HepG2 (cell line): ENCODE results near the gene RELB. TPM values are rescaled to one million over a fixed set of nuclear protein-coding genes. Genes with fewer than 3 reads are reported as not detected.

Source experiments
- ARNT2 ChIP-seq: sonication (generic); formaldehyde crosslinking; IDR thresholded peaks from 2 replicates; pipeline ENCODE4 v1.8.0; 2022; ENCODE audit warnings: mild to moderate bottlenecking, low read depth, missing genetic modification reagents, moderate library complexity
- CHD4 ChIP-seq: fragments of 200-600 bp; sonication (generic); IDR thresholded peaks from 2 replicates; pipeline ENCODE4 v1.7.0; 2017; ENCODE audit warnings: mild to moderate bottlenecking, low read length, borderline replicate concordance
- ERF ChIP-seq: IDR thresholded peaks from 2 replicates; pipeline ENCODE4 v1.6.1; 2018; ENCODE audit warnings: missing biosample characterization, missing genetic modification reagents
- FOXM1 ChIP-seq: sonication (generic); formaldehyde crosslinking; IDR thresholded peaks from 2 replicates; pipeline ENCODE4 v1.5.0; 2020; ENCODE audit warnings: missing genetic modification reagents
- GFI1 ChIP-seq: sonication (generic); formaldehyde crosslinking; IDR thresholded peaks from 2 replicates; pipeline ENCODE4 v1.5.0; 2020; ENCODE audit warnings: missing genetic modification reagents, mild to moderate bottlenecking, borderline replicate concordance
- GLI4 ChIP-seq: sonication (generic); formaldehyde crosslinking; IDR thresholded peaks from 2 replicates; pipeline ENCODE4 v1.5.1; 2020; ENCODE audit warnings: missing genetic modification reagents, mild to moderate bottlenecking, moderate library complexity, borderline replicate concordance
- HHEX ChIP-seq: IDR thresholded peaks from 2 replicates; pipeline ENCODE4 v1.6.1; 2016; ENCODE audit warnings: control low read depth
- HOXA3 ChIP-seq: sonication (generic); formaldehyde crosslinking; IDR thresholded peaks from 2 replicates; pipeline ENCODE4 v1.5.0; 2020; ENCODE audit warnings: missing genetic modification reagents
- MATR3 ChIP-seq: sonication (generic); formaldehyde crosslinking; IDR thresholded peaks from 2 replicates; pipeline ENCODE4 v1.4.0; 2020; ENCODE audit warnings: missing genetic modification reagents
- MED8 ChIP-seq: sonication (generic); formaldehyde crosslinking; IDR thresholded peaks from 2 replicates; pipeline ENCODE4 v1.8.1; 2023; ENCODE audit warnings: mild to moderate bottlenecking, missing genetic modification reagents; ENCODE audit not compliant: insufficient replicate concordance
- MYC ChIP-seq: sonication (generic); formaldehyde crosslinking; IDR thresholded peaks from 2 replicates; pipeline ENCODE4 v1.9.0; 2021; ENCODE audit warnings: missing genetic modification reagents, borderline replicate concordance
- NFIC ChIP-seq: IDR thresholded peaks from 2 replicates; pipeline ENCODE4 v1.6.1; 2012; ENCODE audit warnings: mild to moderate bottlenecking, low read length, inconsistent platforms
- NFYB ChIP-seq: sonication (generic); formaldehyde crosslinking; IDR thresholded peaks from 2 replicates; pipeline ENCODE4 v1.4.0; 2020; ENCODE audit warnings: missing genetic modification reagents
- PRMT3 ChIP-seq: sonication (generic); formaldehyde crosslinking; IDR thresholded peaks from 2 replicates; pipeline ENCODE4 v1.8.1; 2022; ENCODE audit warnings: low read depth, mild to moderate bottlenecking, moderate library complexity, missing genetic modification reagents, borderline replicate concordance
- SMAD1 ChIP-seq: sonication (generic); formaldehyde crosslinking; IDR thresholded peaks from 2 replicates; pipeline ENCODE4 v1.4.0; 2020; ENCODE audit warnings: missing genetic modification reagents, low read depth, mild to moderate bottlenecking, borderline replicate concordance
- TBP ChIP-seq: sonication (generic); formaldehyde crosslinking; IDR thresholded peaks from 2 replicates; pipeline ENCODE4 v1.5.0; 2020; ENCODE audit warnings: missing genetic modification reagents
- TEAD3 ChIP-seq: optimal IDR thresholded peaks from 2 replicates; pipeline ENCODE3; 2016; ENCODE audit warnings: borderline replicate concordance
- TEF ChIP-seq: sonication (generic); formaldehyde crosslinking; IDR thresholded peaks from 2 replicates; pipeline ENCODE4 v1.5.0; 2020; ENCODE audit warnings: missing genetic modification reagents
- THYN1 ChIP-seq: sonication (generic); formaldehyde crosslinking; IDR thresholded peaks from 2 replicates; pipeline ENCODE4 v1.8.1; 2023; ENCODE audit warnings: low read depth, mild to moderate bottlenecking, moderate library complexity, missing genetic modification reagents, borderline replicate concordance
- TIGD3 ChIP-seq: sonication (generic); formaldehyde crosslinking; IDR thresholded peaks from 2 replicates; pipeline ENCODE4 v1.5.1; 2020; ENCODE audit warnings: mild to moderate bottlenecking, missing genetic modification reagents, borderline replicate concordance
- TOPORS ChIP-seq: sonication (generic); formaldehyde crosslinking; IDR thresholded peaks from 2 replicates; pipeline ENCODE4 v1.8.0; 2023; ENCODE audit warnings: mild to moderate bottlenecking, missing genetic modification reagents
- ZNF333 ChIP-seq: sonication (generic); formaldehyde crosslinking; IDR thresholded peaks from 2 replicates; pipeline ENCODE4 v1.4.0; 2020; ENCODE audit warnings: mild to moderate bottlenecking, missing genetic modification reagents, borderline replicate concordance
- ZNF354B ChIP-seq: sonication (generic); formaldehyde crosslinking; IDR thresholded peaks from 2 replicates; pipeline ENCODE4 v1.8.0; 2022; ENCODE audit warnings: mild to moderate bottlenecking, missing genetic modification reagents
- ZNF879 ChIP-seq: sonication (generic); formaldehyde crosslinking; IDR thresholded peaks from 2 replicates; pipeline ENCODE4 v1.8.1; 2023; ENCODE audit warnings: missing genetic modification reagents
- ZSCAN20 ChIP-seq: sonication (generic); formaldehyde crosslinking; IDR thresholded peaks from 2 replicates; pipeline ENCODE4 v1.4.0; 2020; ENCODE audit warnings: missing genetic modification reagents, mild to moderate bottlenecking, borderline replicate concordance
- polyA plus RNA-seq, 8 experiments: library from polyadenylated mRNA; depleted of rRNA in 3 of 8; stranded (reverse) in 7 of 8; unstranded in 1 of 8; fragments of >200 nt; fragmentation: Illumina TruSeq in 4 of 8; extraction: Trizol in 4 of 8; gene quantifications; 2 replicates each; pipeline versions ENCODE4 v1.2.1 to v1.2.3, GENCODE V29; 2011 to 2016; ENCODE audit warnings: low read depth in 4 of 8, missing spikeins in 1 of 8, mixed read lengths in 1 of 8; ENCODE audit not compliant: insufficient read depth in 1 of 8
- total RNA-seq, 5 experiments: library from RNA; depleted of rRNA; stranded (reverse); fragments of >200 nt; fragmentation: Illumina TruSeq; extraction: Trizol; gene quantifications; 2 replicates each; pipeline ENCODE4 v1.2.3, GENCODE V29; 2016; ENCODE audit warnings: low read depth in 1 of 5
- TF ChIP-seq, protein P1 (sequence below): fragments of 450-650 bp; IDR thresholded peaks from 2 replicates; pipeline ENCODE4 v1.6.1; 2017; ENCODE audit warnings: mild to moderate bottlenecking

RELB gene
- total and polyA plus RNA-seq, 2 of the 13 experiments (the other 11 are each of a cell fraction or from before 2014, with no cell fraction given), result 1.9 to 3.5 TPM

DNA sequence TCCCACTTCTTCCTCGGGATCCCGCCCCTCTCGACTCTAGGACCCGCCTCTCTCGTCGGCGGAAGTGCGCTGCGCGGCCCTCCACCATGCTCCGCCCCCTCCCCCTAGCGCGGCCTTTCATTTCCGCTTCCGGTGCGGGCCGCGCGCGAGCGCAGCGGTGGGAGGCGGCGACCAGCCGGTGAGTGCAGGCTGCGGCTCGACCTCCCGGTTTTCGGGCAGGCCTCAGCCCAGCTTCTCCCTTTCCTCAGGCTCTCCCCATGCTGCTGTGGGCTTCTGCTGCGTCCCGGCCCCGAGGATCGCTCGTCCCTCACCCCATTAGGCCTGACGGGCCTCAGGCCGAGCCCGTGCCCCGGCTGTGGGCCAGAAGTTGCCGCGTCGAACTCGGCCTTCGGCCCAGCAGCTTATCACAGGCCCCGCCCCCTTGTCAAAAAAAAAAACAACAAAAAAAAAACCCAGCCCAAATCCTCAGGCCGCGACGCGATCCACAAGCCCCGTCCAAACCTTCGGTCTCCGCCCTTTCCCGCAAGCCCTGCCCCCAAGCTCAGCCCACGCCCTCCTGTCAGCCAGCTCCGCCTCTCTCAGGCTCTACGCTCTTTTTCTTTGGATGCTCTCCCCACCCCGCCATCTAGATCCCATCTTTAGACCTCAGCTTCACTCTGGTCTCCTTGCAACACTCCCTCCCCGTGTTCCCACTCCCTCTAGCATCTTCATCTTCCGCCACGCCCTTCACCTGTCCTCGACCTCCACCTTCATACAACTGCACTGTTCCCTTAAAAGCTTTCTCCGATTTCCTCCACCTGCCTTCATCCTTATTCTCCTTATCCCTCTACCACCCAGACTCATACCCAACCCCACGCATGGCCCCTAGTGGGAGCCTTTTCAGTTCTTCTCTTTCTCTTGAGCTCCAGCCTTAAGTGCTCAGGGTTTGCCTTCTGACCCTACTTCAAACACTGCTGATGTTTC is 37.9 kb downstream of the RELB start, which contains the start of gene CLASRP (continued):
- peak; percentile 50; the same call in 1 of the 2 replicates for TF ChIP-seq SMAD1 (CRISPR knock-in tag)
- no peak for TF ChIP-seq GFI1 (CRISPR knock-in tag)
- TF ChIP-seq FOXM1 (CRISPR knock-in tag), result no peak
- TF ChIP-seq TEAD3 (CRISPR knock-in tag), result peak; percentile 4
- TF ChIP-seq TIGD3, result peak; percentile 56; the same call in 1 of the 2 replicates
- TF ChIP-seq TBP (CRISPR knock-in tag), result 0 out of 2 replicates have a peak, but pooled peaks have one; percentile 83
- TF ChIP-seq TOPORS (CRISPR knock-in tag), result no peak
- peak; percentile 87 for TF ChIP-seq HOXA3 (CRISPR knock-in tag)
- TF ChIP-seq ARNT2 (CRISPR knock-in tag), result peak; percentile 88
- no peak for TF ChIP-seq THYN1
- TF ChIP-seq MYC (CRISPR knock-in tag), result peak; percentile 89
- 0 out of 2 replicates have a peak, but pooled peaks have one; percentile 75 for TF ChIP-seq ZNF333
- TF ChIP-seq, protein P1, sequence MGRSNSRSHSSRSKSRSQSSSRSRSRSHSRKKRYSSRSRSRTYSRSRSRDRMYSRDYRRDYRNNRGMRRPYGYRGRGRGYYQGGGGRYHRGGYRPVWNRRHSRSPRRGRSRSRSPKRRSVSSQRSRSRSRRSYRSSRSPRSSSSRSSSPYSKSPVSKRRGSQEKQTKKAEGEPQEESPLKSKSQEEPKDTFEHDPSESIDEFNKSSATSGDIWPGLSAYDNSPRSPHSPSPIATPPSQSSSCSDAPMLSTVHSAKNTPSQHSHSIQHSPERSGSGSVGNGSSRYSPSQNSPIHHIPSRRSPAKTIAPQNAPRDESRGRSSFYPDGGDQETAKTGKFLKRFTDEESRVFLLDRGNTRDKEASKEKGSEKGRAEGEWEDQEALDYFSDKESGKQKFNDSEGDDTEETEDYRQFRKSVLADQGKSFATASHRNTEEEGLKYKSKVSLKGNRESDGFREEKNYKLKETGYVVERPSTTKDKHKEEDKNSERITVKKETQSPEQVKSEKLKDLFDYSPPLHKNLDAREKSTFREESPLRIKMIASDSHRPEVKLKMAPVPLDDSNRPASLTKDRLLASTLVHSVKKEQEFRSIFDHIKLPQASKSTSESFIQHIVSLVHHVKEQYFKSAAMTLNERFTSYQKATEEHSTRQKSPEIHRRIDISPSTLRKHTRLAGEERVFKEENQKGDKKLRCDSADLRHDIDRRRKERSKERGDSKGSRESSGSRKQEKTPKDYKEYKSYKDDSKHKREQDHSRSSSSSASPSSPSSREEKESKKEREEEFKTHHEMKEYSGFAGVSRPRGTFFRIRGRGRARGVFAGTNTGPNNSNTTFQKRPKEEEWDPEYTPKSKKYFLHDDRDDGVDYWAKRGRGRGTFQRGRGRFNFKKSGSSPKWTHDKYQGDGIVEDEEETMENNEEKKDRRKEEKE, result no peak
- no peak; the same call in 1 of the 2 replicates for TF ChIP-seq NFYB (CRISPR knock-in tag)
- no peak for TF ChIP-seq NFIC
- TF ChIP-seq ZNF354B (CRISPR knock-in tag), result no peak
- no peak for TF ChIP-seq ZNF879 (CRISPR knock-in tag)
- no peak for TF ChIP-seq HHEX (CRISPR knock-in tag)
- TF ChIP-seq CHD4, result no peak
- 0 out of 2 replicates have a peak, but pooled peaks have one; percentile 82 for TF ChIP-seq TEF (CRISPR knock-in tag)
- TF ChIP-seq ZSCAN20, result peak; percentile 63; the same call in 1 of the 2 replicates
- peak; percentile 52; the same call in 1 of the 2 replicates for TF ChIP-seq ERF (CRISPR knock-in tag)
- no peak for TF ChIP-seq PRMT3
- peak; percentile 71 for TF ChIP-seq MED8 (CRISPR knock-in tag)
- TF ChIP-seq MATR3 (CRISPR knock-in tag), result no peak
- TF ChIP-seq GLI4 (CRISPR knock-in tag), result no peak; the same call in 1 of the 2 replicates
